HEK293T (cell line): ENCODE data around the gene TRIM44.
"Not testable (repeated sequence)": the region's sequence is repeated elsewhere in the genome, so short reads cannot be mapped to it uniquely, and the experiment has no call there.

Source experiments
- BHLHE40 ChIP-seq: fragments of 450-650 bp; IDR thresholded peaks from 2 replicates; pipeline ENCODE4 v1.6.1; 2016; ENCODE audit warnings: mild to moderate bottlenecking, moderate library complexity, borderline replicate concordance
- FOXA1 ChIP-seq: fragments of 450-650 bp; IDR thresholded peaks from 2 replicates; pipeline ENCODE4 v1.6.1; 2016; ENCODE audit warnings: mild to moderate bottlenecking
- FOXM1 ChIP-seq: fragments of 450-650 bp; IDR thresholded peaks from 2 replicates; pipeline ENCODE4 v1.6.1; 2017; ENCODE audit warnings: mild to moderate bottlenecking, borderline replicate concordance
- HDGF ChIP-seq: fragments of 450-650 bp; IDR thresholded peaks from 2 replicates; pipeline ENCODE4 v1.6.1; 2017; ENCODE audit warnings: antibody characterized with exemption, borderline replicate concordance
- LEF1 ChIP-seq: fragments of 450-650 bp; IDR thresholded peaks from 2 replicates; pipeline ENCODE4 v1.6.1; 2017; ENCODE audit warnings: mild to moderate bottlenecking, borderline replicate concordance
- SP1 ChIP-seq: fragments of 450-650 bp; IDR thresholded peaks from 2 replicates; pipeline ENCODE4 v1.6.1; 2017
- SUZ12 ChIP-seq: fragments of 450-650 bp; IDR thresholded peaks from 2 replicates; pipeline ENCODE4 v1.6.1; 2016; ENCODE audit warnings: mild to moderate bottlenecking
- TARDBP ChIP-seq: fragments of 450-650 bp; IDR thresholded peaks from 2 replicates; pipeline ENCODE4 v1.6.1; 2016

- TF ChIP-seq SUZ12, SP1, BHLHE40, TARDBP, HDGF, FOXM1, LEF1, FOXA1: not testable (repeated sequence)
Observed at GRCh38 chr11:35778943-35779342, 116.4 kb downstream of the TRIM44 start.
